GM23338 (cell line): ENCODE results near the gene MRPL27. TPM values are rescaled to one million over a fixed set of nuclear protein-coding genes. Genes with fewer than 3 reads are reported as not detected.

Experiments used
- ATAC-seq: fragments of 200-7000 bp; cut with Tn5 transposase; 3 replicates; pipeline ENCODE4 v1.9.1; 2020
- DNase-seq: peaks from one replicate; pipeline ENCODE4 v3.0.0-alpha.2; 2015; ENCODE audit warnings: low spot score
- H2AFZ ChIP-seq: fragments of 200-600 bp; sonication (generic); 2 replicates; pipeline ENCODE4 v1.8.0; 2016; ENCODE audit warnings: antibody characterized with exemption, mild to moderate bottlenecking, moderate library complexity
- H3F3A ChIP-seq: fragments of 200-600 bp; sonication (generic); replicated peaks from 2 replicates; pipeline ENCODE4 v1.8.0; 2017; ENCODE audit warnings: antibody characterized with exemption, mixed run types, low read depth
- H3K27ac ChIP-seq: fragments of 200-600 bp; sonication (generic); 2 replicates; pipeline ENCODE4 v1.6.1; 2016; ENCODE audit warnings: low read depth
- H3K27me3 ChIP-seq: fragments of 200-600 bp; sonication (generic); 2 replicates; pipeline ENCODE4 v1.8.0; 2016; ENCODE audit warnings: mild to moderate bottlenecking, mixed run types, moderate library complexity; ENCODE audit not compliant: insufficient read depth
- H3K36me3 ChIP-seq: fragments of 200-600 bp; sonication (generic); 2 replicates; pipeline ENCODE4 v1.8.0; 2016; ENCODE audit warnings: mild to moderate bottlenecking; ENCODE audit not compliant: insufficient read depth
- H3K4me1 ChIP-seq: fragments of 200-600 bp; sonication (generic); 2 replicates; pipeline ENCODE4 v1.8.0; 2016; ENCODE audit warnings: mild to moderate bottlenecking, moderate library complexity; ENCODE audit not compliant: insufficient read depth
- H3K4me2 ChIP-seq: fragments of 200-600 bp; sonication (generic); 2 replicates; pipeline ENCODE4 v1.7.1; 2017; ENCODE audit warnings: mixed run types
- H3K4me3 ChIP-seq: fragments of 200-600 bp; sonication (generic); 2 replicates; pipeline ENCODE4 v1.6.1; 2016; ENCODE audit warnings: mixed run types
- H3K79me2 ChIP-seq: fragments of 200-600 bp; sonication (generic); replicated peaks from 2 replicates; pipeline ENCODE4 v1.8.0; 2017; ENCODE audit warnings: mild to moderate bottlenecking; ENCODE audit not compliant: insufficient read depth
- H3K9me2 ChIP-seq: fragments of 200-600 bp; sonication (generic); 2 replicates; pipeline ENCODE4 v1.8.0; 2017; ENCODE audit not compliant: insufficient read depth
- H4K20me1 ChIP-seq: fragments of 200-600 bp; sonication (generic); replicated peaks from 2 replicates; pipeline ENCODE4 v1.8.0; 2017; ENCODE audit warnings: mild to moderate bottlenecking; ENCODE audit not compliant: insufficient read depth
- H3K27ac Mint-ChIP-seq: 2 replicates; pipeline ENCODE4 v1.8.0; 2020; ENCODE audit warnings: inconsistent platforms, mild to moderate bottlenecking, moderate library complexity, mixed read lengths
- H3K27me3 Mint-ChIP-seq: 3 replicates; pipeline ENCODE4 v1.8.0; 2022; ENCODE audit warnings: low read depth, mild to moderate bottlenecking, moderate library complexity, mixed read lengths, inconsistent platforms; ENCODE audit not compliant: insufficient read depth, poor library complexity
- H3K36me3 Mint-ChIP-seq: 3 replicates; pipeline ENCODE4 v1.8.0; 2021; ENCODE audit warnings: low read depth, mild to moderate bottlenecking, inconsistent platforms, moderate library complexity, mixed read lengths
- H3K4me1 Mint-ChIP-seq: 3 replicates; pipeline ENCODE4 v1.8.0; 2020; ENCODE audit warnings: mild to moderate bottlenecking, inconsistent platforms, mixed read lengths
- H3K4me3 Mint-ChIP-seq: 3 replicates; pipeline ENCODE4 v1.8.0; 2021; ENCODE audit warnings: moderate library complexity, mild to moderate bottlenecking, inconsistent platforms, mixed read lengths
- H3K9me3 Mint-ChIP-seq: 3 replicates; pipeline ENCODE4 v1.8.0; 2020; ENCODE audit warnings: moderate library complexity, mild to moderate bottlenecking, inconsistent platforms, mixed read lengths
- CREB1 ChIP-seq: fragments of 250-450 bp; sonication (Bioruptor Pico); IDR thresholded peaks from 2 replicates; pipeline ENCODE4 v1.5.0; 2020; ENCODE audit warnings: low read depth, mild to moderate bottlenecking, moderate library complexity
- CTCF ChIP-seq, 2 experiments: fragments of 200-600 bp in 1 of 2; sonication (generic) in 1 of 2; conservative IDR thresholded peaks; 2 replicates each; pipeline versions ENCODE4 v1.5.1 to v1.6.1; 2016 to 2017; ENCODE audit warnings: antibody characterized with exemption in 2 of 2, low read depth in 2 of 2, mild to moderate bottlenecking in 2 of 2, moderate library complexity in 1 of 2
- ETS1 ChIP-seq: IDR thresholded peaks from 2 replicates; pipeline ENCODE4 v1.6.1; 2016; ENCODE audit warnings: antibody characterized with exemption
- EZH2 ChIP-seq: fragments of 200-600 bp; sonication (generic); IDR thresholded peaks from one replicate; pipeline ENCODE4 v1.8.0; 2017; ENCODE audit warnings: antibody characterized with exemption, mild to moderate bottlenecking, low read depth; ENCODE audit not compliant: unreplicated experiment
- EZH2phosphoT487 ChIP-seq: fragments of 200-600 bp; sonication (generic); IDR thresholded peaks from one replicate; pipeline ENCODE4 v1.8.1; 2018; ENCODE audit warnings: antibody characterized with exemption; ENCODE audit not compliant: unreplicated experiment
- JUNB ChIP-seq: IDR thresholded peaks from one replicate; pipeline ENCODE4 v1.6.1; 2016; ENCODE audit warnings: antibody characterized with exemption; ENCODE audit not compliant: unreplicated experiment
- NANOG ChIP-seq: IDR thresholded peaks from 2 replicates; pipeline ENCODE4 v1.6.1; 2016; ENCODE audit warnings: antibody characterized with exemption, borderline replicate concordance
- POLR2AphosphoS5 ChIP-seq: IDR thresholded peaks from 2 replicates; pipeline ENCODE4 v1.6.1; 2016; ENCODE audit warnings: antibody characterized with exemption, low read depth
- REST ChIP-seq: IDR thresholded peaks from one replicate; pipeline ENCODE4 v1.6.1; 2018; ENCODE audit warnings: antibody characterized with exemption; ENCODE audit not compliant: unreplicated experiment
- STAT1 ChIP-seq: IDR thresholded peaks from one replicate; pipeline ENCODE4 v1.6.1; 2016; ENCODE audit warnings: antibody characterized with exemption; ENCODE audit not compliant: unreplicated experiment
- ZNF114 ChIP-seq: fragments of 250-450 bp; sonication (Bioruptor Pico); IDR thresholded peaks from 2 replicates; pipeline ENCODE4 v1.5.0; 2020; ENCODE audit warnings: mild to moderate bottlenecking, moderate library complexity
- ZNF331 ChIP-seq: fragments of 250-450 bp; sonication (Bioruptor Pico); IDR thresholded peaks from 2 replicates; pipeline ENCODE4 v1.5.0; 2020; ENCODE audit warnings: low read depth, mild to moderate bottlenecking, moderate library complexity
- ZNF462 ChIP-seq: fragments of 250-450 bp; sonication (Bioruptor Pico); IDR thresholded peaks from 2 replicates; pipeline ENCODE4 v1.5.0; 2020; ENCODE audit warnings: mild to moderate bottlenecking, moderate library complexity
- polyA plus RNA-seq: library from polyadenylated mRNA; unstranded; fragments of >200 nt; fragmentation: Nextera tagmentation; extraction: Ambion mirVana; gene quantifications from 2 replicates; pipeline ENCODE4 v1.2.1, GENCODE V29; 2016
- total RNA-seq: library from RNA; depleted of rRNA; stranded (reverse); fragments of >200 nt; shearing (Covaris generic); gene quantifications from 2 replicates; pipeline ENCODE4 v1.2.3, GENCODE V29; 2014

MRPL27 gene
- total and polyA plus RNA-seq, 2 experiments from 2014 or later: 74.3 to 227 TPM

- no peaks in the 10 kb centered on the region for H3K36me3 ChIP-seq
- H3K4me2 ChIP-seq: peak overlapping the region; percentile 98
- H3F3A ChIP-seq: no peaks in the 10 kb centered on the region
- H3K4me3 ChIP-seq: peak overlapping the region; percentile 87
- peak overlapping the region; percentile 72; the same call in 1 of the 2 replicates for H2AFZ ChIP-seq
- TF ChIP-seq EZH2: no peak
- TF ChIP-seq POLR2AphosphoS5: no peak; the same call in 1 of the 2 replicates
- no peak for TF ChIP-seq STAT1
- no peak for TF ChIP-seq ETS1
- TF ChIP-seq REST: no peak
- no peak for TF ChIP-seq CTCF (conservative IDR thresholded peaks at IDR 0.05; ENCODE audit: low read depth in 2 of 2)
- TF ChIP-seq ZNF114 (CRISPR knock-in tag): no peak
- TF ChIP-seq ZNF331 (CRISPR knock-in tag): no peak
- TF ChIP-seq JUNB: no peak
- TF ChIP-seq NANOG: no peak
- TF ChIP-seq ZNF462: no peak
- TF ChIP-seq EZH2phosphoT487: no peak
- no peak for TF ChIP-seq CREB1 (CRISPR knock-in tag)
- H3K9me3 Mint-ChIP-seq: no peaks in the 10 kb centered on the region
- peaks cover 18% of the 10 kb centered on the region for H3K4me1 ChIP-seq
- H3K27me3 ChIP-seq: peaks cover 15% of the 10 kb centered on the region; the same call in 1 of the 2 replicates
- H3K4me3 Mint-ChIP-seq: peak overlapping the region; percentile 95
- peaks cover 6% of the 10 kb centered on the region; the same call in 1 of the 2 replicates for H4K20me1 ChIP-seq
- peak overlapping the region; percentile 85 for H3K27ac Mint-ChIP-seq
- DNase-seq (peak; percentile 75), ATAC-seq (peak; percentile 69)
- H3K27ac ChIP-seq: no peak overlapping the region
- H3K36me3 Mint-ChIP-seq: peaks cover 4% of the 10 kb centered on the region; the same call in 1 of the 3 replicates
- peaks cover 21% of the 10 kb centered on the region for H3K27me3 Mint-ChIP-seq
- no peaks in the 10 kb centered on the region for H3K9me2 ChIP-seq
- peaks cover 29% of the 10 kb centered on the region for H3K79me2 ChIP-seq
- peaks cover 37% of the 10 kb centered on the region for H3K4me1 Mint-ChIP-seq
Observed at GRCh38 chr17:50346313-50347116, 26.5 kb downstream of the MRPL27 start.
